OCI-LY7 (cell line): Measurements from ENCODE around the gene SLC39A2. TPM values are rescaled to one million over a fixed set of nuclear protein-coding genes. Genes with fewer than 3 reads are reported as not detected.
"Not testable (repeated sequence)": the region's sequence is repeated elsewhere in the genome, so short reads cannot be mapped to it uniquely, and the experiment has no call there.

Experiments
- BruUV-seq: library from RNA; stranded (reverse); fragments of 400-500 nt; replicated peaks from 2 replicates; lab custom pipeline; 2021; lab: Mats Ljungman, UMichigan
- CTCF ChIA-PET: fragments of 300-600 bp; sonication (Branson Sonifier 250); formaldehyde crosslinking; loops from one replicate; lab custom pipeline; 2022; ENCODE audit warnings: antibody characterized with exemption; ENCODE audit not compliant: unreplicated experiment; lab: Charles Lee
- POLR2A ChIA-PET: fragments of 300-600 bp; sonication (Branson Sonifier 250); formaldehyde crosslinking; loops from one replicate; lab custom pipeline; 2022; ENCODE audit warnings: antibody characterized with exemption; lab: Charles Lee
- DNase-seq: peaks from one replicate; pipeline ENCODE4 v3.0.0-alpha.2; 2015; ENCODE audit warnings: low spot score
- H2AFZ ChIP-seq: fragments of 200-600 bp; sonication (generic), shearing (Covaris generic); 2 replicates; pipeline ENCODE4 v1.6.1; 2014; ENCODE audit warnings: mild to moderate bottlenecking, antibody characterized with exemption, low read length, moderate library complexity
- H3K27ac ChIP-seq: fragments of 200-600 bp; sonication (generic); 2 replicates; pipeline ENCODE4 v1.5.1; 2014; ENCODE audit warnings: mixed run types, low read depth, mild to moderate bottlenecking, moderate library complexity, low read length, inconsistent platforms; ENCODE audit not compliant: poor library complexity, severe bottlenecking
- H3K36me3 ChIP-seq: fragments of 200-600 bp; sonication (generic); 2 replicates; pipeline ENCODE4 v1.6.1; 2014; ENCODE audit warnings: mild to moderate bottlenecking, antibody characterized with exemption, low read length, moderate library complexity, mixed read lengths; ENCODE audit not compliant: insufficient read depth
- H3K4me1 ChIP-seq: fragments of 200-600 bp; sonication (generic); 2 replicates; pipeline ENCODE4 v1.5.1; 2014; ENCODE audit warnings: mild to moderate bottlenecking, low read length; ENCODE audit not compliant: insufficient read depth, poor library complexity, severe bottlenecking
- H3K4me2 ChIP-seq: fragments of 200-600 bp; sonication (generic); 2 replicates; pipeline ENCODE4 v1.6.1; 2014; ENCODE audit warnings: mild to moderate bottlenecking, low read length
- H3K4me3 ChIP-seq: fragments of 200-600 bp; sonication (generic); 2 replicates; pipeline ENCODE4 v1.5.1; 2014; ENCODE audit warnings: mild to moderate bottlenecking, low read depth, low read length; ENCODE audit not compliant: poor library complexity, severe bottlenecking
- H3K79me2 ChIP-seq: fragments of 200-600 bp; sonication (generic); 2 replicates; pipeline ENCODE4 v1.6.1; 2016; ENCODE audit warnings: low read depth, mild to moderate bottlenecking, low read length, moderate library complexity, mixed read lengths; ENCODE audit not compliant: insufficient read depth
- H3K9me2 ChIP-seq: fragments of 200-600 bp; sonication (generic); 2 replicates; pipeline ENCODE4 v1.6.1; 2016; ENCODE audit warnings: mild to moderate bottlenecking, low read length, mixed read lengths; ENCODE audit not compliant: insufficient read depth
- H3K9me3 ChIP-seq: fragments of 200-600 bp; sonication (generic); 2 replicates; pipeline ENCODE4 v1.6.1; 2014; ENCODE audit warnings: mild to moderate bottlenecking, mixed run types, low read length, mixed read lengths
- H4K20me1 ChIP-seq: fragments of 200-600 bp; sonication (generic); 2 replicates; pipeline ENCODE4 v1.6.1; 2014; ENCODE audit warnings: mild to moderate bottlenecking, antibody characterized with exemption, low read length, moderate library complexity, mixed read lengths; ENCODE audit not compliant: insufficient read depth
- CTCF ChIP-seq: fragments of 200-600 bp; sonication (generic); conservative IDR thresholded peaks from 2 replicates; pipeline ENCODE4 v1.5.1; 2014; ENCODE audit warnings: mild to moderate bottlenecking, antibody characterized with exemption, low read length, moderate library complexity, mixed read lengths
- EZH2phosphoT487 ChIP-seq: fragments of 200-600 bp; sonication (generic); IDR thresholded peaks from 2 replicates; pipeline ENCODE4 v1.6.1; 2018; ENCODE audit warnings: low read depth, borderline replicate concordance, mild to moderate bottlenecking, mixed run types, antibody characterized with exemption, low read length, moderate library complexity, mixed read lengths
- intact Hi-C: fragments of 100-400 bp; cut with micrococcal nuclease; formaldehyde crosslinking; loops from one replicate; pipeline ENCODE4 v1.10.0; 2022; ENCODE audit not compliant: unreplicated experiment
- total RNA-seq, 2 experiments: library from RNA; depleted of rRNA in 1 of 2; stranded (reverse); fragments of >200 nt in 1 of 2; shearing (Covaris generic) in 1 of 2; gene quantifications; 2 replicates each; pipeline ENCODE4 v1.2.3, GENCODE V29; 2014 to 2022

The SLC39A2 gene
- total RNA-seq, 2 experiments from 2014 or later = 0.23 to 0.28 TPM

- Histone ChIP-seq H3K4me3 (no peak overlapping the region), H2AFZ (no peak overlapping the region), H3K4me1 (no peaks in the 10 kb centered on the region), H3K9me2 (no peaks in the 10 kb centered on the region), H3K9me3 (no peaks in the 10 kb centered on the region), H3K4me2 (no peak overlapping the region), H3K79me2 (no peaks in the 10 kb centered on the region), H3K36me3 (no peaks in the 10 kb centered on the region), H4K20me1 (no peaks in the 10 kb centered on the region), H3K27ac (no peak overlapping the region)
- TF ChIP-seq CTCF (no peak), EZH2phosphoT487 (no peak)
- no TSS peak for BruUV-seq
- intact Hi-C loops = no loop called here
- no peak for DNase-seq
- POLR2A ChIA-PET = interaction anchor here (0.5 to 1.5 kb wide), 4 partner anchors 13 to 122 kb away, joined by 3 to 4 read pairs (median 3); no protein-coding TSS in a partner anchor
- CTCF ChIA-PET = interaction anchor here (2.2 kb wide), 1 partner anchor 11 kb away, joined by 6 read pairs; no protein-coding TSS in a partner anchor
Measured at GRCh38 chr14:21003788-21004346, 4.8 kb downstream of the SLC39A2 start.

DNA sequence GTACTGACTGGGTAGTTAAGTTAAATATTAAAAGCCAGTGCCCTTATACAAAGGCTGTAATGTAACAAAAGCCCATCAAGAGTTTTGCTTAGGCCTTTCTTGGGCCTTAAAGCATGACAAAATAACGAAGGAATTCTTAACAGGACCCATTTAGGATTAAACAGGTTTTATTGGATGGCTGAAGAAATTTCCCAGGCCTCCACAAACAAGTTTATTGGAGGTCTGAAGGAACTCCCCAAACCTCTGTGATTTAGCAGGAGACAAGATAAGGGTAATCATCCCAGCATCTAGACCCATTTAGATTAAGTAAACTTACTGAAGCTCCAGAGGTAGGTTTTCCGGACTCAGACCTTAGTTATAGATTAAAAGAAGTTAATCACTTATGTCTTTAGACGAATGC is 10.6 kb downstream of the SLC39A2 start:
- H3K9me3 ChIP-seq, H3K36me3 ChIP-seq, POLR2A ChIA-PET, intact Hi-C loops, H3K4me2 ChIP-seq, H4K20me1 ChIP-seq, CTCF ChIA-PET, H3K4me1 ChIP-seq, H3K79me2 ChIP-seq, H3K27ac ChIP-seq, BruUV-seq, DNase-seq, H2AFZ ChIP-seq, H3K9me2 ChIP-seq, H3K4me3 ChIP-seq: not testable (repeated sequence)

DNA sequence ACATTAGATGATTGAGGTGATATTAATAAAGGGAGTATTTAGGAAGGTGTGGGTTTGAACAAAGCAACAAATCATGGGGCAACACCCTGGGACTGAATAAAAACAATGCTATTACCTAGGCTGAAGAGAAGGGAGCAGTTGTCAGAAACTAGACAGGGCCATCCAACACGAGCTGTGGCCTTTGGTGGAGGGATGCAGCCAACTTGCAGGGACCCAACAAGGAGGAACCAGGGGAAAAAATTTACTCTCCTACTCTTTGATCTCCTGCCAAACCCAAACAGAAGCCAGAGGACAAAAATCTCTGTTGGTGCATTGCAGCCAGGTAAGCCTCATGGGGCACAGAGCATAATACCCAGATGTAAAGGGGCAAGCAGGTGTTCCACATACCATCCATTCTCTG is 12.0 kb downstream of the SLC39A2 start:
- intact Hi-C loops = no loop called here
- H2AFZ ChIP-seq = no peak overlapping the region
- H3K9me2 ChIP-seq = no peaks in the 10 kb centered on the region
- H3K4me1 ChIP-seq = no peaks in the 10 kb centered on the region
- no peaks in the 10 kb centered on the region for H3K9me3 ChIP-seq
- BruUV-seq = no TSS peak
- no peaks in the 10 kb centered on the region for H3K79me2 ChIP-seq
- TF ChIP-seq CTCF (no peak), EZH2phosphoT487 (no peak)
- no peaks in the 10 kb centered on the region for H3K36me3 ChIP-seq
- no peak for DNase-seq
- CTCF ChIA-PET = no interaction called here
- H3K27ac ChIP-seq = no peak overlapping the region
- POLR2A ChIA-PET = interaction anchor here (0.8 to 1.3 kb wide), 2 partner anchors 20 to 25 kb away, joined by 3 to 4 read pairs; no protein-coding TSS in a partner anchor
- H4K20me1 ChIP-seq = no peaks in the 10 kb centered on the region
- no peak overlapping the region for H3K4me3 ChIP-seq
- H3K4me2 ChIP-seq = no peak overlapping the region
